Right renal pelvis (tissue), 4 donors: ENCODE results near the gene AKR1D1. TPM values are rescaled to one million over a fixed set of nuclear protein-coding genes. Genes with fewer than 3 reads are reported as not detected.
"Not testable (repeated sequence)": the region's sequence is repeated elsewhere in the genome, so short reads cannot be mapped to it uniquely, and the experiment has no call there.

Source experiments
- DNase-seq, 4 donors: peaks; one replicate each; pipeline ENCODE4 v3.0.0-alpha.2; 2013; ENCODE audit warnings: low read depth in 4 of 4, low spot score in 3 of 4, missing footprints in 1 of 4
- polyA plus RNA-seq, 4 donors: library from polyadenylated mRNA; unstranded; fragments of 120-200 nt; gene quantifications; one replicate each; pipeline ENCODE4 v1.2.1, GENCODE V29; 2013; ENCODE audit not compliant: insufficient read length in 4 of 4

The AKR1D1 gene
- polyA plus RNA-seq, 4 donors, result 0.07 to 0.09 TPM; not detected in 2

DNA sequence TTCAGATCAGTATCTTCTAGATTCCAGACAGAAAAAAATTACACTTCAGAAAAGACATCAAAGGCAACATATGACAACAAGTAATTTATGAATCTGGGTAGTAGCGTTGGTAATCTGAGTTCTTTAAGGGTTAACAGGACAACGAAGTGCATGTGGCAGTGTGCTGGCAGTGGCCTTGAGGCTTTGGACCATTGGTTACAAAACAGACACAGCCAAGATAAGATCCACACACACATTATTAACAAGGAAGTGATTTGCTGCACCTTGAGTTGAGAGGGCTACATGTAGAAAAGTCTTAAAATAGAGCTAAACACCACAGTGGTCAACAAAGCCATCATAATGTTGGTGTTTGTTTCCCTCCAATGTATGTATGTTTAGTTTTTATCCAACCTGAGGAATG is 40.6 kb downstream of the AKR1D1 start:
- no peak for DNase-seq

DNA sequence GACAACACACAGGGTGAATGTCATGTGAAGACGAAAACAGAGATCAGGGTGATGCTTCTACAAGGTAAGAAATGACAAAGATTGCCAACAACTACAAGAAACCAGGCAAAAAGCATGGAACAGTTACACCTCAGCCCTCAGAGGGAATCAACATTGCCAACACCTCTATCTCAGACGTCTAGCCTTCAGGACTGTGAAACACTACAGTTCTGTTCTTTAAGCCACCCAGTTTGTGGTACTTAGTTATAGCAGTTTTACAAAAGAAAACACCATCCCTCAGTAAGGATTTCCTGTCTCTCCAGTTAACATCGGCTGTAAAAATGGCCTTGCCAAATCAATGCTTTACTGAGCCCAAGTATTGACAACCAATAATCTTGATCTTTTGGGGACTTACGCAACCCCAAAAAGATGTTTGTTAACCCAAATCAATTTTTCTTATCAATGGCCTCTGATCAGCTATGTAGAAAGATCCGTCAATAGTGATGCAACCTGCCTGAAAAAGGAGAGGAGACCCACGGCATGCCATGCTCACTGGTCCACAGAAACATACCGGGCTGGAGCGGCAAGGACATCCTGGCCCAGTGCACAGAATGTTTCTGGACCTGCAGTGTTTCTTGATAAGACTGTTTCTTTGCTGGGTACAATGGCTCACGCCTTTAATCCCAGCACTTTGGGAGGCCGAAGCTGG is 44.0 kb downstream of the AKR1D1 start:
- no peak for DNase-seq

DNA sequence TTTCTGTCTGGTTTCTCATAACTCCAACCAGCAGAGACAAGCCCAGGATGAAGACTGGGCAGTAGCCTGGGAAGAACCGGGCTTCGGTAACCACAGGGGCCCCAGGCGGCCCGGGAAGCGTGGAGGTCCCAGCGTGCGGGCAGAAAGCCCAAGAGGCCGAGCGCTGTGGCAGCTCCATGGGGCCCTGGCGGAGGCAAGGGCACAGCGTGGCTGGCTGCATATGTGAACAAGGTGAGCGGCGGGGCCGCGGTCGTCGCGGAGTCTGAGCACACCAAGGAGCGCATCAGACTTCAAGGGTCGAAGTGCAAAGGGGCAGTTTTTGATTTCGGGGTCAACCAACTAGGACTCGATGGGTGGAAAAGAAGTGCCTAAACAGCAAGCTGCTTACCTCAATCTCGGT is 45.9 kb downstream of the AKR1D1 start:
- DNase-seq, result no peak

DNA sequence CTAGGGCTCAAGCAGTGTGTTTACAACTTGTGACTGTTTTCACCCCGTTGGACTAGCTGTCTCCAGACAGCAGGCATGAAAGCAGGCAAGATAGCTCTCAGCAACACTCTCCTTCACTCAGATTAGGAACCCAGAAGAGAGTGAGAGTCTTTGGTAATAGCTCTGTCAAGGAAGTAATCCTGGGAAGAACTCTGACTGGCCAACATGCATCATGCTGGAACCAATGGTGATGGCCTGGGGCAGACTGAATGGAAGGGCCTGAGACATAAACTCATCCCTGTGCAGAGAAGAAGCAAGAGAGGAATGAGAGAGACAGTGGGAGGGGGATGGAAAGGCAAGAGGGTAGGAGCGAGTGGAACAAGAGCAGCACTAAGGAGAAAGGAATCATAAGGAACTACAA is 48.9 kb downstream of the AKR1D1 start:
- DNase-seq, result no peak

DNA sequence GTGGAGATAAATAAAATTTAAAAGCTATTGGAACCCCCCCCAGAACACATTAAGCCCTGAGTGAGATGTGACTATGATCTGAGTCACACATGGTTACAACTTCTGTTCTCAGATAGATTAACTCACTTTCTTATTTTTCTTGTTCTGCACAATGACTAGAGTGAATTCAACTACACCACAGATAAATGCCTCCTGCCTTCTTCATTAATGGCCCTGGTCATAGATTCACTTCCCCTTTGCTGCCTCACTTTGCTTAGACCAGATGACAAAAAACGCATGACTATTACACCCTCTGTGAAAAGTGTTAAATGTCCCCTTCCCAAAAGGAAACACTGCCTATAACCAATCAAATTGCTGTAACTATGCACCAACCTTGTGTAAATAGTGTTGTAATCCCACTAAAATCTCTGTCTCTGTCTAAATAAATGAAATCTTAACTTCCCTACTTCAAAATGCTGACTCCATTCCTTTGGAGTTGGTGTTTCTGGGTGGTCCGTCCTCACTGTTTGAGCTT is 49.4 kb downstream of the AKR1D1 start:
- no peak for DNase-seq

DNA sequence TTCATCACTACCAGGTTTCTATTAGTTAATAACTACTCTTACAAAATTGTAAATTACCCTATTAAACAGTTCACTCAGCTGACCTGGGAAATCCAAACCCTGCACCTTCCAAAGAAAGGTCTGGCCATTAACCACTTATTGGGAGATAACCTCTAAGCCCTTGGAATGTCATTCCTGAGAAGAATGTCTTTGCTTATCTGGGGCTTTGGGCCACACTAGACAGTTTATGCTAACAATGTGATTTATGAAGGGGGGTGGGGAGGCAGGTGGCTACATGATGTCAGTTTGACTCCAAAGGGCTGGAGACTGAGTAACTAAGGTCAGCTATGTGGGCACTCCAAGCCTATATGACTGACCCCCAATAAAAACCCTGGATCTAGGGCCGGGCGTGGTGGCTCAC is 50.7 kb downstream of the AKR1D1 start:
- no peak for DNase-seq

DNA sequence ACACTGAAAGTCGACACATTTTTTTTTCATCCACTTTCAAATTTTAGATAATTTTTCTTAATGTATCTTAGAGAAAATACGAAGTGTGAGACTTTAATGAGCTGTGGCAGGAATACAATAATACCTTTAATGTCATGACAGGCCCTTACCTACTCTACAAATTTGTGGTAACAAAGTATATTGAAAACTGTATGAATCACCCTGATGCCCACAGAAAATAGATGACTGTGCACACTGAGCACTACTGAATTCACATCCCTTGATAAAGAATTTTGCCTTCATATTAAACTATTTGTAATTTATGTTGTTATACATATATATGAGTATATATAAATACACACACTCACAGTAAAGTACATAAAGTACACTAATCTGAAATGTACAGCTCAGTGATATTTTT is 51.7 kb downstream of the AKR1D1 start:
- DNase-seq, result no peak

DNA sequence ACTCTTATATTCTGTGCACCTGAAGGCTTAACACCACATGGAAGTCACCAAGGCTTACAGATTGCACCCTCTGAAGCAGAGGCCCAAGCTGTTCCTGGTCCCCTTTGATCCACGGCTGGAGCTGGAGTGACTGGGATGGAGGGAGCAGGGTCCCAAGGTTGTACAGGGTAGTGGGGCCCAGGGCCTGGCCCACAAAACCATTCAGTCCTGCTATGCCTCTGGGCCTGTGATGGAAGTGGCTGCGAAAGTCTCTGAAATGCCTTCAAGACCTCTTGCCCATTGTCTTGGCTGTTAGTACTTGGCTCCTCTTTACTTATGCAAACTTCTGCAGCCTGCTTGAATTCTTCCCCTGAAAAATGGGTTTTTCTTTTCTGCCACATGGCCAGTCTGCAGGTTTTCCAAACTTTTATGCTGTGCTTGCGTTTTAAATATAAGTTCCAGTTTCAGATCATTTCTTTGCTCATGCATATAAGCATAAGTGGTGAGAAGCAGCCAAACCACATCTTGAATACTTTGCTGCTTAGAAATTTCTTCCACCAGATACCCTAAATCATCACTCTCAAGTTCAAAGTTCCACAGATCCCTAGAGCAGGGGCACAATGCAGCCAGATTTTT is 53.4 kb downstream of the AKR1D1 start:
- no peak for DNase-seq

DNA sequence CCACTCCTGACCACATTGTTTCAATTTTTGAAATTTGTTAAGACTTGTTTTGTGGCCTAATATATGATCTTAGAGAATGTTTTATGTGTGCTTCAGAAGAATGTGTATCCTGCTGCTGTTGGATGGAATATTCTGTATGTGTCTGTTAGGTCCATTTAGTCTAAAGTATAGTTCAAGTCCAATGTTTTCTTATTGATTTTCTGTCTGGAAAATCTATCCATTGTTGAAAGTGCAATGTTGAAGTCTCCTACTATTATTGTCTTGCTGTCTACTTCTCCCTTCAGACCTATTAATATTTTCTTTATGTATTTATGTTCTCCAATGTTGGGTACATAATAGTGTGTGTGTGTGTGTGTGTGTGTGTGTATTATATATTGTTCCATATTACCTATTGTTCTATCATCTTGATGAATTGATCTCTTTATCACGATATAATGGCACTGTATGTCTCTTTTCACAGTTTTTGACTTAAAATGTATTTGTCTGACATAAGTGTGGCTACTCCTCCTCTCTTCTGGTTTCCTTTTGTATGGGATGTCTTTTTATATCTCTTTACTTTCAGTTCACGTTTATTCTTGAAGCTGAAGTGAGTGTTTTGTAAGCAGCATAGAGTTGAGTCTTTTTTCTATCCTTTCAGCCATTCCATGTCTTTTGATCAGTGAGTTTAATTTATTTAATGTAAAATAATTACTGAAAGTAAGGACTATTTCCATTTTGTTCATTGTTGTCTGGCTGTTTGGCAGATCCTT is 61.3 kb downstream of the AKR1D1 start:
- DNase-seq, result no peak

DNA sequence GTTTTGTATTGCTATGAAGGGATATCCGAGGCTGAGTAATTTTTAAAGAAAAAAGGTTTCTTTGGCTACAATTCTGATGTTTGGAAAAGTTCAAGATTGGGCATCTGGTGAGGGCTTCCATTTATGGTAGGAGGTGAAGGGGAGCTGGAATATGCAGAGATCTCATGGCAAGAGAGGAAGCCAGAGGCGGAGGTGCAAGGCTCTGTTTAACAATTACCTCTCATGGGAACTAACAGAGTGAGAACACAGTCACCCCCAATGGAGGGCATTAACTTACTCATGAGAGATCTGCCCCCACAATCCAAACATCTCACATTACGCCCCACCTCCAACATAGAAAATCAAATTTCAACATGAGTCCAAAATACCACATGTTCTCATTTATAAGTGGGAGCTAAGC is 62.0 kb downstream of the AKR1D1 start:
- DNase-seq, result no peak

DNA sequence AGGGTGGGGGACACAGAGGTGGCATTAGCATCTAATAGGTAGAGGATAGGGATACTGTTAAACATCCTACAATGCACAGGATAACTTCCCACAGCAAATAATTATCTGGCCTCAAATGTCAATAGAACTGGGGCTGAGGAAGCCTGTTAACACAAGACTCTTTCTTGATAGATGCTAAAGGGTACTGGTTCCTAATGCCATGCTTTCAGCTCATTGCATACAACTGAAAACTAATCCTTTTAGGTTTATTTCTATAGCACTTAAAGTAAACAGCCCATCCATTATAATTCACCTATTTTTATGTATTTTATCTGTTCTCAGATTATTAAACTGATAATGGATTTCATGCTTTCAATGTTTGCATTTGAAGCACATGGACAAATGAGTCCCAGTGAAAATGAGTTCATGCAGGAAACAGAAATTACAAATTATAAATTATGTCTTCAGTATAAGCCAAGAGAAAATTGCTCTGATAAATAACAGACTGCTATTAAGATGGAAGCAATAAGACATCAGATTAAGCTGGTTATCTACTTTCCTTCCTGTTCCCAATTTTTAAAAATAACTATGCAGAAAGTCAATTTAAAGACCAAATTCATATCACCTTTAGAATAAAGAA is 66.4 kb downstream of the AKR1D1 start:
- no peak for DNase-seq

DNA sequence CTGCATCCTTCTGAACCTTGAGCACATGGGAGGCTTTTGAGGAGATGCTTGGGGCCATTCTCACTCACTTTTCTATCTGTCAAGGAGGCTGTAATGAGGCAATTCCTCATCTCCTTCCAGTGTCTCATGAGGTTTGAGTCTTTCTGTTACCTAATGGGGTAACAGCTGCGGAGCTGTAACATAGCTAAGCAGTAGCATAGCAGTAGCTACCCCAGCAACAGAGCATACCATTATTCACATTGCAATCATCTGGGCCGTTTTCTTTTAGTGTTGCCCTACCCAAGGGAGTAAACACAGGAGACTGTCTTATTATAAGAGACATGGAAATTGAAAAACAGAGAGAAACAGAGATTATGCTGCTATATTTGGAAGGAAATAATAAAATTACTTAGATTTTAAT is 68.7 kb downstream of the AKR1D1 start:
- no peak for DNase-seq

DNA sequence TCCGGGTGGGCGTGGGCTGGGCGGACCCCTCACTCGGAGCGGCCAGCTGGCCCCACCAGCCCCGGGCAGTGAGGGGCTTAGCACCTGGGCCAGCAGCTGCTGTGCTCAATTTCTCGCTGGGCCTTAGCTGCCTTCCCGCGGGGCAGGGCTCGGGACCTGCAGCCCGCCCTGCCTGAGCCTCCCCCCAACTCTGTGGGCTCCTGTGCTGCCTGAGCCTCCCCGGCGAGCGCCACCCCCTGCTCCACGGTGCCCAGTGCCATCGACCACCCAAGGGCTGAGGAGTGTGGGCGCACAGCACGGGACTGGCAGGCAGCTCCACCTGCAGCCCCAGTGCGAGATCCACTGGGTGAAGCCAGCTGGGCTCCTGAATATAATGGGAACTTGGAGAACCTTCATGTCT is 70.0 kb downstream of the AKR1D1 start:
- DNase-seq, result not testable (repeated sequence)

DNA sequence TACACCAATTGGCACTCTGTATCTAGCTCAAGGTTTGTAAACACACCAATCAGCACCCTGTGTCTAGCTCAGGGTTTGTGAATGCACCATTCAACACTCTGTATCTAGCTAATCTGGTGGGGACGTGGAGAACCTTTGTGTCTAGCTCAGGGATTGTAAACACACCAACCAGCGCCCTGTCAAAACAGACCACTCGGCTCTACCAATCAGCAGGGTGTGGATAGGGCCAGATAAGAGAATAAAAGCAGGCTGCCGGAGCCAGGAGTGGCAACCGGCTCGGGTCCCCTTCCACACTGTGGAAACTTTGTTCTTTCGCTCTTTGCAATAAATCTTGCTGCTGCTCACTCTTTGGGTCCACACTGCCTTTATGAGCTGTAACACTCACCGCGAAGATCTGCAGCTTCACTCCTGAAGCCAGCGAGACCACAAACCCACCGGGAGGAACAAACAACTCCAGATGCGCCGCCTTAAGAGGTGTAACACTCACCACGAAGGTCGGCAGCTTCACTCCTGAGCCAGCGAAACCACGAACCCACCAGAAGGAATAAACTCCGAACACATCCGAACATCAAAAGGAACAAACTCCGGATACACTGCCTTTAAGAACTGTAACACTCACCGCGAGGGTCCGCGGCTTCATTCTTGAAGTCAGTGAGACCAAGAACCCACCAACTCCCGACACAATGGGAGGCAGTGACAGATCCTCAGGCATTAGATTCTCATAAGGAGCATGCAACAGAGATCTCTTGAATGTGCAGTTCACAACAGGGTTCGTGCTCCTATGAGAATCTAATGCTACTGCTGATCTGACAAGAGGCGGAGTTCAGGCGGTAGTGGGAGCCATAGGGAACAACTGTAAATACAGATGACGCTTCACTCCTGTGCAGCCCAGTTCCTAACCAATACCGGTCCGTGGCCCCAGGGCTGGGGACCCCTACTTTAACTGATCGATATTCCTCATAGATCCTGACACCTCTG is 70.8 kb downstream of the AKR1D1 start:
- not testable (repeated sequence) for DNase-seq

DNA sequence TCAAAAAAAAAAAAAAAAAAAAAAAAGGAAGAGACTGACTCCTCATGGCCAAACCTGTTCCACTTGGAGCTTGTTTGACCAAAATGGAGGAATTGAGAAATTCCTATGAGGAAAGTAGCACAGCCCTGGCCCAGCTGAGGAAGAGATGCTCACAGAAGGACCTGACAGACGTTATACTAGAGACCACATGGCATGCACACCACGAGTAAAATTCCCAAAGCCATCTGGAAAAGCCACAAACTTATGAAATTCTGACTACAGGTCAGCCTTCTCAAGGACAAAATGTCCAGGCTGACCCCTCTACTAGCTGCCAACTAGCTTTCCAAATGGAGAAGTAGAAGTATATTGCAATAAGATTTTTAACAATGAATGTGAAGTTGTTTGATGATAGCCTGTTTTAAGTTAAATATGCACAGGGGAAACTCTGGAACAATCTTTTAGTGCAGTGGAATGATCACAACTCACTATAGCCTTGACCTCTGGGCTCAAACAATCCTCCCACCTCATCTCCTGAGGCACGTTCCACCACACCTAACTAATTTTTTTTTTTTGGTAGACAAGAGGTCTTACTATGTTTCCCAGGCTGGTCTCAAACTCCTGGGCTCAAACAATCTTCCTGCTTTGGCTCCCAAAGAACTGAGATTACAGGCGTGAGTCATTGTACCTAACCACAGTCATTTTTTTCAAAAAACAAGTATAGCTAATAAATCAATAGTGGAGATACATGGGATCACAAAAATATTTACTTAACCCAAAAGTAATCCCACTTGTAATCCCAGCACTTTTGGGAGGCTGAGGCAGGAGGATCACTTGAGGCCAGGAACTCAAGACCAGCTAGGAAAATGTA is 75.7 kb downstream of the AKR1D1 start:
- DNase-seq, result no peak

DNA sequence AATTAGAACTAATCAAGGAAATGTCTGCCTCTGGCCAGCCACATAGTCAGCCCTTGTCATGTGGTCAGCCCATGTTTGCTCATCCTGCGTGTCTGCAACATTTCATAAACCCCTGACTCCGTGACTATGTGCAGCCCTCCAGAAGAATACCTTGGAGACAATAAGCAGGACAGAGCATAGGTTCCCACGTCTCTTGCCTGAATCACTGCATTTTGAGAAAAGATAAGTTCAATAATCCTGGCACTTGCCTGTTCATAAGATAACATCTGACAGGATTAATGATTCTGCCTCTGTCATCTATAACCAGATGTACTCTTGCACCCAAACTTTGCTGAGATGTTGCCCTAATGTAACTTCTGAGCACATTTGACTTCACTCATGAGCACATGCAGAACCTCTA is 78.4 kb downstream of the AKR1D1 start:
- DNase-seq, result no peak

DNA sequence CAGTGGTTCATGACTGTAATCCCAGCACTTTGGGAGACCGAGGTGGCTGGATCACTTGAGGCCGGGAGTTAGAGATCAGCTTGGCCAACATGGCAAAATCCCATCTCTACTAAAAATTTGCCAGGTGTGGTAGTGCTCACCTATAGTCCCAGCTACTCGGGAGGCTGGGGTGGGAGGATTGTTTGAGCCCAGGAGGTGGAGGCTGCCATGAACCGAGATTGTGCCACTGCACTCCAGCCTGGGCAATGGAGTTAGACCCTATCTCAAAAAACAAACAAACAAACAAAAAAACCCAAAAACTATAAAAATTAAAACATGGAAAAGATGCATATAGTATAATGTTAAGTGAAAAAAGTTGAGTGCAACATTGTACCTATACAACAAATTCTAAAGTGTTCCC is 81.4 kb downstream of the AKR1D1 start:
- no peak for DNase-seq

DNA sequence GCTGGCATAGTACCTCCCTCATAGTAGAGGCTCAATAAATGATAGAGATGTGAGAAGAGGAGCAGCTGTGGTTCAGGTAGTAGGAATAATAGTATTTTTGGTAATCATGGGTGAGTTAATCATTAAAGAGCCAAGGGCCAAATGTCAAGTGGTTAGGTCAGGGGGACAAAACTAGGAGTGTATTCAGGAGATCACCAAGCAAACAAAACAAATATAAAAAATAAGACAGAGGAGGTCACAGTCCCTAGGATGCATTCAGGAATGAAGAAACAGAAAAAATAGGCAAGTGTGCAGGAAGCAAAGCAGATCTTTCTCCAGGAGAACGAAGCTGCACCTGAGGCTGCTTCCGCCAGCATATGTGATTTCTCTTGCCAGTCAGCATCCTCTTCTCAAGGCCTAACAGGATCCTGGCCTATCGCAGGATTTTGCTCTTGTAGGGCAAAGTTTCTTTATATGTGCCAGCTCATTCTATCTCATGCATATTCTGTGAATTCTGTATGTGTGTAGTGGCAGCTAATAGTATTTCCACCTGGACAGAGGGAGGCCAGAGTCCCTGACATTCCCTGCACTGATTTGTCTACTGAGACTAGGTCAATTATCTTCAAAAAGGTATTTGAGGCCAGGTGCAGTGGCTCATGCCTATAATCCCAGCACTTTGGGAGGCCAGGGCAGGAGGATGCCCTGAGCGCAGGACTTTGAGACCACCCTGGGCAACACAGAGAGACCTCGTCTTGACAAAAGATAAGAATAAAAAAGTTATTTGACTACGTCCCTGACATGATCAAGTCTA is 82.7 kb downstream of the AKR1D1 start:
- DNase-seq, result no peak
